GM12872 (cell line): Measurements from ENCODE around the gene RNU1-1.
A peak's percentile ranks its signal among the peaks of the same experiment; 100 is the strongest.

ENCODE experiments used
- TF ChIP-seq, protein P1 (sequence below): IDR thresholded peaks from 3 replicates; pipeline ENCODE4 v1.5.1; 2011; ENCODE audit warnings: low read depth, mild to moderate bottlenecking, low read length, moderate library complexity; ENCODE audit not compliant: insufficient read depth

RNU1-1 gene

DNA sequence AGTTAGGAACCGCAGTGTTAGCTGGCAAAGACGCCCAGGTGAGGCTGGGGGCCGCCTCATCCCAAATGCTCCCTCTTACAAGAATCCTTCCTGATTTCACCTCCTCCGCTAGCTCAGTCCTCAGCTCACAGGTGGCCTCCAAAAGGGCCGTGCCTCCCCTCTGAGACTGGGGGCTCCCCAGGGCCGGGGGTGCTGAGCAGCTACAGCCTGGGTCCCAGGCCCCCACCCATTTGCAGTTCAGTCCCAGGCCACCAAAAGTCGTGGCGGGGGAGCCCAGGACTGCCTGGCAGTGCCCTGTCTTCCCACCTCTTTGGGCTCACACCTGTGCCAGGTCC, 29.6 kb downstream of the RNU1-1 start:
- TF ChIP-seq, protein P1, sequence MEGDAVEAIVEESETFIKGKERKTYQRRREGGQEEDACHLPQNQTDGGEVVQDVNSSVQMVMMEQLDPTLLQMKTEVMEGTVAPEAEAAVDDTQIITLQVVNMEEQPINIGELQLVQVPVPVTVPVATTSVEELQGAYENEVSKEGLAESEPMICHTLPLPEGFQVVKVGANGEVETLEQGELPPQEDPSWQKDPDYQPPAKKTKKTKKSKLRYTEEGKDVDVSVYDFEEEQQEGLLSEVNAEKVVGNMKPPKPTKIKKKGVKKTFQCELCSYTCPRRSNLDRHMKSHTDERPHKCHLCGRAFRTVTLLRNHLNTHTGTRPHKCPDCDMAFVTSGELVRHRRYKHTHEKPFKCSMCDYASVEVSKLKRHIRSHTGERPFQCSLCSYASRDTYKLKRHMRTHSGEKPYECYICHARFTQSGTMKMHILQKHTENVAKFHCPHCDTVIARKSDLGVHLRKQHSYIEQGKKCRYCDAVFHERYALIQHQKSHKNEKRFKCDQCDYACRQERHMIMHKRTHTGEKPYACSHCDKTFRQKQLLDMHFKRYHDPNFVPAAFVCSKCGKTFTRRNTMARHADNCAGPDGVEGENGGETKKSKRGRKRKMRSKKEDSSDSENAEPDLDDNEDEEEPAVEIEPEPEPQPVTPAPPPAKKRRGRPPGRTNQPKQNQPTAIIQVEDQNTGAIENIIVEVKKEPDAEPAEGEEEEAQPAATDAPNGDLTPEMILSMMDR: no peak

DNA sequence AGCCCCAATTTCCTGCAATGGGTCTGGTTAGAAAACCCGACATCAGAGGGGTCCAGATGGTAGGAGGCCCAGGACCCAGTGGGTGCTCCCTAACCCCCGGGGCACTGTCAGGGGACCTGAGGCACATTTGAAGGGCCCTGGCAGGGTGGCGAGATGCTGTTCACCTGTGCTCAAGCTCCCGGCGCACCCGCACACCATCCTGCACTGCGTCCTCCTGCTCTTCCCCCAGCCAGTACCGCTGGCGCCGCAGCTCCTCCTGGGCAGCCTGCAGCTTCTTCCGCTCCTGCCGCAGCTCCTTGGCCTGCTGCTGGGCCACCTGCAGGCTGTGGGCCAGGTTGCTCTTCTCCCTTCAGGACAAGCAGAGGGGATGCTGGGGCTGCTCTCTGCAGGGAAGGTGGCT, 36.0 kb downstream of the RNU1-1 start:
- TF ChIP-seq, protein P1: no peak

DNA sequence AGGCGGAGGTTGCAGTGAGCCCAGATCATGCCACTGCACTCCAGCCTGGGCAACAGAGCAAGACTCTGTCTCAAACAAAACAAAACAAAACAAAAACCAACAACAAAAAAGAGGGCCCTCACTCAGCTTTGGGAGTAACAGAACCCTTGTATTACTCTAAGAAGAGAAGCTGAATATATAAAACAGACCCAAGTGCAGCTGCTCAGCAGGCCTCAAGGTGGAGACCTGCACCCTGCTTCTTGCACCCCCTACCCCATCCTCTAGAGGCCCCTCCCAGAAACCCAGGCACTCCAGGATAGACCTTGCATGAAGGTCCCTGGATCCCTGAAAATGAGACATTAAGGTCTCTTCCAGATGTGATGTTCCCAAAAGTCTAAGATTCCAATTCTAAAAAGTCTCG, 39.2 kb downstream of the RNU1-1 start:
- TF ChIP-seq, protein P1: peak; percentile 38; the same call in 2 of the 3 replicates

DNA sequence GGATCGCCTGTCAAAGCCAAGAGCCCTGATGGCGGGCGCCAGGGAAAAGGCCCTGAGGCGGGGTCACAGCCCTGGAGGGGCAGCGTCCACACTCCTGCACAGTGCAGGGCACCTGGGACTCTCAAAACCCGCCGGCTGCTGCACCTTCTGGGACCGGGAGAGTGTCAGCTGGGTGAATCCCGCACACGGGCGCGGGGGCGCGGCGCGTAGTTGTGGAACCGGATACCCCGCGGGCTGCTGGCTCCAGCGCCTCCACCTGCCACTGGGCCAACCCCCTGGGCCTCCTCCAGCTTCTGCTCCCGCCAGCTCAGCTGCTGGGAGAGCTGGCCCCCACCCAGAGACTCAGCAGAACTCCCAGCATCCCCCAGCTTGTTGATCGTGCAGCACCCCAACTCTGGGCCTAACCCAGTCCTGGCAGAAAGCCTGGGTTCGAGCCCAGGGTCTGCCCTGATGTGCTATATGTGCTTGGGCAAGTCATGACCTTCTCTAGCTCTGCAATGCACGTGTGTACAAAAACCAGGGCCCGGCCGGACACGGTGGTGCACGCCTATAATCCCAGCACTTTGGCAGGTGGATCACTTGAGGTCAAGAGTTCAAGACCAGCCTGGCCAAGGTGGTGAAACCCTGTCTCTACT, 39.8 kb downstream of the RNU1-1 start:
- TF ChIP-seq, protein P1: no peak

DNA sequence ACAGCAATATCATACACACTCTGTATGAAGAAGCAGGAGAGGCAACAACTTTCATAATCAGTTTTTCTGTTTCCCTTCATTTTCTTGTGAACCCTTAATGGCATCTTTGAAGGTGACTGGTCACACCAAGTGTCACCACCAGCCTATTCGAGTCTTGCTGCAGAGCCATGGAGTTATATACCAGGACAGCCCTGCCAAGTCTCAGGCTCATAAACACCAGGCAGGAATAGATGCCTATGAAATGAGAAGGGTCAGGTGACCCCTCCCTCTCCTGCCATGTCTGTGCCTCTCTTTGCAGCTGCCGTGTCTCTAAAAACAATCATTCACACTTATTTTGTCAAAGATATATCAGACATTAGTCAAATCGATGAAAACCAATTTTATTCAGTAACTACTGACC, 45.5 kb downstream of the RNU1-1 start:
- TF ChIP-seq, protein P1: no peak

DNA sequence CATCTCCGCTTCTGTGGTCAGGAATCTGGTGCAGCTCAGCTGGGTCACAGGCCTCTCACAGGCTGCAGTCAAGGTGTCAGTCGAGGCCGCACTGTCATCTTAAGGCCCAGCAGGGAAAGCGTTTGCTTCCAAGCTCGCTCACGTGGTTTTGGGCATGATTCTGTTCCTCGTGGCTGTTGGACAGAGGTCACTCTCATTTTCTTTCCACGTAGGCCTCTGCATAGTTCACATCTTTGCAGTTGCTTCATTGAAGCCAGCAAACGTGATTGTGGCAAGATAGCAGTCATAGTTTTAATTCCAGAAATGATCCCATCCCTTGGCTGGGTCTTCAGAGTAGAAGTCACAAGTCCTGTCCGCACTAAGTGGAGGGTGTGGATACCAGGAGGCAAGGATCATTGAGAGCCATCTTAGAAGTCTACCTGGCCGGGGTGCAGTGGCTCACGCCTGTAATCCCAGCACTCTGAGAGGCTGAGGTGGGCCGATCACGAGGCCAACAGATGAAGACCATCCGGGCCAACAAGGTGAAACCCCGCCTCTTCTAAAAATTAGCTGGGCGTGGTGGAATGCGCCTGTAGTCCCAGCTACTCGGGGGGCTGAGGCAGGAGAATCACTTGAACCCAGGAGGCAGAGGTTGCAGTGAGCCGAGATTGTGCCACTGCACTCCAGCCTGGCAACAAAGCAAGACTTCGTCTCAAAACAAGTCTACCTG, 49.0 kb downstream of the RNU1-1 start:
- TF ChIP-seq, protein P1: no peak
